H1 (cell line): ENCODE data around the gene ENTR1. TPM values are rescaled to one million over a fixed set of nuclear protein-coding genes. Genes with fewer than 3 reads are reported as not detected.

Experiments
- CTCF ChIA-PET: fragments of 300-600 bp; sonication (Branson Sonifier 250); formaldehyde crosslinking; loops from one replicate; lab custom pipeline; 2021; ENCODE audit not compliant: partially characterized antibody; lab: Charles Lee
- POLR2A ChIA-PET: fragments of 300-600 bp; sonication (Branson Sonifier 250); formaldehyde crosslinking; loops from one replicate; lab custom pipeline; 2021; ENCODE audit warnings: inconsistent platforms; ENCODE audit not compliant: partially characterized antibody; lab: Charles Lee
- DNase-seq, 2 experiments: peaks; one replicate each; pipeline versions ENCODE4 v3.0.0 to v3.0.0-alpha.2; 2010 to 2022; ENCODE audit warnings: low spot score in 2 of 2, low read depth in 1 of 2, mixed read lengths in 1 of 2
- FAIRE-seq: peaks from 2 replicates; lab custom pipeline; 2011; peaks lifted over from hg19 to GRCh38; lab: Jason Lieb, UNC
- H2AFZ ChIP-seq: 2 replicates; pipeline ENCODE4 v1.8.1; 2012; ENCODE audit warnings: low read length, inconsistent platforms
- H2AK5ac ChIP-seq: 2 replicates; pipeline ENCODE4 v1.6.1; 2013; ENCODE audit warnings: low read depth, low read length
- H2BK120ac ChIP-seq: replicated peaks from 2 replicates; pipeline ENCODE3; 2013; ENCODE audit warnings: low read depth, low read length, inconsistent platforms
- H2BK12ac ChIP-seq: 2 replicates; pipeline ENCODE4 v1.6.1; 2013; ENCODE audit warnings: low read depth, low read length
- H2BK15ac ChIP-seq: 2 replicates; pipeline ENCODE4 v1.6.1; 2013; ENCODE audit warnings: low read length
- H2BK20ac ChIP-seq: 2 replicates; pipeline ENCODE4 v1.6.1; 2013; ENCODE audit warnings: low read length
- H2BK5ac ChIP-seq: 2 replicates; pipeline ENCODE4 v1.6.1; 2013; ENCODE audit warnings: low read depth, low read length
- H3K14ac ChIP-seq: 2 replicates; pipeline ENCODE4 v1.6.1; 2013; ENCODE audit warnings: inconsistent platforms; ENCODE audit not compliant: insufficient read length
- H3K18ac ChIP-seq: 2 replicates; pipeline ENCODE4 v1.6.1; 2013; ENCODE audit warnings: low read length; ENCODE audit errors: extremely low read depth
- H3K23ac ChIP-seq: 2 replicates; pipeline ENCODE4 v1.6.1; 2013; ENCODE audit warnings: inconsistent platforms; ENCODE audit not compliant: insufficient read length
- H3K23me2 ChIP-seq: 2 replicates; pipeline ENCODE4 v1.6.1; 2013; ENCODE audit warnings: low read depth, low read length
- H3K27ac ChIP-seq: 2 replicates; pipeline ENCODE4 v1.6.1; 2011; ENCODE audit warnings: low read depth, low read length, inconsistent platforms
- H3K27me3 ChIP-seq, 4 experiments: replicated peaks in 1 of 4; 1 replicate in 1 of 4; 2 replicates in 3 of 4; pipeline versions ENCODE4 v1.6.1 to v1.8.1; 2011 to 2013; ENCODE audit warnings: low read length in 3 of 4, mild to moderate bottlenecking in 3 of 4, inconsistent platforms in 2 of 4, mixed read lengths in 2 of 4, moderate library complexity in 1 of 4; ENCODE audit not compliant: control insufficient read depth in 3 of 4, insufficient read depth in 3 of 4; ENCODE audit errors: extremely low read depth in 1 of 4
- H3K36me3 ChIP-seq, 4 experiments: 2 replicates each; pipeline versions ENCODE4 v1.6.1 to v1.8.1; 2011 to 2013; ENCODE audit warnings: mild to moderate bottlenecking in 4 of 4, low read length in 3 of 4, moderate library complexity in 2 of 4, control low read depth in 1 of 4, inconsistent platforms in 1 of 4; ENCODE audit not compliant: insufficient read depth in 4 of 4, control insufficient read depth in 2 of 4
- H3K4ac ChIP-seq: replicated peaks from 2 replicates; pipeline ENCODE3; 2013; ENCODE audit warnings: low read length, low read depth, mixed read lengths, inconsistent platforms; ENCODE audit not compliant: insufficient read length
- H3K4me1 ChIP-seq, 4 experiments: replicated peaks in 1 of 4; 1 replicate in 1 of 4; 2 replicates in 3 of 4; pipeline versions ENCODE4 v1.6.1 to v1.8.1; 2011 to 2013; ENCODE audit warnings: low read length in 3 of 4, inconsistent platforms in 2 of 4, mixed read lengths in 1 of 4; ENCODE audit not compliant: insufficient read depth in 4 of 4, control insufficient read depth in 3 of 4
- H3K4me2 ChIP-seq, 2 experiments: 2 replicates each; pipeline versions ENCODE4 v1.6.1 to v1.8.1; 2011 to 2013; ENCODE audit warnings: low read depth in 2 of 2, low read length in 2 of 2, control low read depth in 1 of 2, inconsistent platforms in 1 of 2, mild to moderate bottlenecking in 1 of 2; ENCODE audit not compliant: insufficient read depth in 1 of 2
- H3K4me3 ChIP-seq, 4 experiments: fragments of 200-600, 300-600 bp in 1 of 4; sonication (generic), shearing (Covaris generic), sonication (Bioruptor Twin) in 1 of 4; 2 replicates each; pipeline versions ENCODE4 v1.5.1 to v1.8.1; 2011 to 2016; ENCODE audit warnings: low read length in 4 of 4, low read depth in 3 of 4, control low read depth in 2 of 4, inconsistent platforms in 2 of 4, mild to moderate bottlenecking in 2 of 4, mixed read lengths in 1 of 4, moderate library complexity in 1 of 4; ENCODE audit not compliant: insufficient read depth in 2 of 4; ENCODE audit errors: extremely low read depth in 1 of 4
- H3K56ac ChIP-seq: replicated peaks from 2 replicates; pipeline ENCODE3; 2013; ENCODE audit warnings: low read depth, mild to moderate bottlenecking, mixed read lengths, low read length, inconsistent platforms; ENCODE audit not compliant: insufficient read length
- H3K79me1 ChIP-seq: 2 replicates; pipeline ENCODE4 v1.6.1; 2013; ENCODE audit warnings: low read depth, low read length, control low read depth
- H3K79me2 ChIP-seq, 2 experiments: 2 replicates each; pipeline versions ENCODE4 v1.6.1 to v1.8.1; 2012 to 2013; ENCODE audit warnings: low read length in 2 of 2, mild to moderate bottlenecking in 2 of 2, inconsistent platforms in 1 of 2; ENCODE audit not compliant: insufficient read depth in 2 of 2, control insufficient read depth in 1 of 2
- H3K9ac ChIP-seq, 4 experiments: replicated peaks in 1 of 4; 1 replicate in 1 of 4; 2 replicates in 3 of 4; pipeline versions ENCODE4 v1.6.1 to v1.8.1; 2011 to 2013; ENCODE audit warnings: low read depth in 3 of 4, low read length in 3 of 4, control low read depth in 2 of 4, mild to moderate bottlenecking in 2 of 4, moderate library complexity in 2 of 4, inconsistent platforms in 1 of 4; ENCODE audit errors: extremely low read depth in 1 of 4
- H3K9me3 ChIP-seq, 2 experiments: 2 replicates each; pipeline versions ENCODE4 v1.6.1 to v1.8.1; 2012 to 2013; ENCODE audit warnings: mild to moderate bottlenecking in 2 of 2, moderate library complexity in 2 of 2, control low read depth in 1 of 2, inconsistent platforms in 1 of 2, low read depth in 1 of 2, low read length in 1 of 2, mixed read lengths in 1 of 2; ENCODE audit not compliant: insufficient read depth in 2 of 2
- H4K20me1 ChIP-seq, 2 experiments: replicated peaks in 1 of 2; 2 replicates each; pipeline versions ENCODE3 to v1.8.1; 2011 to 2013; ENCODE audit warnings: inconsistent platforms in 2 of 2, low read length in 2 of 2, mild to moderate bottlenecking in 1 of 2; ENCODE audit not compliant: insufficient read depth in 2 of 2, control insufficient read depth in 1 of 2
- H4K5ac ChIP-seq: 2 replicates; pipeline ENCODE4 v1.6.1; 2013; ENCODE audit warnings: low read length, low read depth, mixed read lengths, inconsistent platforms; ENCODE audit not compliant: insufficient read length
- H4K8ac ChIP-seq: 2 replicates; pipeline ENCODE4 v1.8.0; 2013; ENCODE audit warnings: mild to moderate bottlenecking, moderate library complexity, low read length, inconsistent platforms; ENCODE audit not compliant: insufficient read depth; ENCODE audit errors: extremely low read depth
- H4K91ac ChIP-seq: replicated peaks from 2 replicates; pipeline ENCODE3; 2013; ENCODE audit warnings: low read length, mixed read lengths, inconsistent platforms; ENCODE audit not compliant: insufficient read length
- BRCA1 ChIP-seq: IDR thresholded peaks from 2 replicates; pipeline ENCODE4 v1.6.1; 2012; ENCODE audit warnings: low read depth, low read length, improper control_type of control experiment
- CHD2 ChIP-seq: IDR thresholded peaks from 2 replicates; pipeline ENCODE4 v1.6.1; 2012; ENCODE audit warnings: low read length, improper control_type of control experiment
- EGR1 ChIP-seq: IDR thresholded peaks from 2 replicates; pipeline ENCODE4 v1.6.1; 2011; ENCODE audit warnings: low read depth, low read length, borderline replicate concordance
- EP300 ChIP-seq, 2 experiments: IDR thresholded peaks; 1 replicate in 1 of 2; 2 replicates in 1 of 2; pipeline ENCODE4 v1.6.1; 2011 to 2012; ENCODE audit warnings: low read depth in 2 of 2, low read length in 2 of 2, mild to moderate bottlenecking in 2 of 2, borderline replicate concordance in 1 of 2, inconsistent platforms in 1 of 2, moderate library complexity in 1 of 2
- GABPA ChIP-seq: IDR thresholded peaks from 2 replicates; pipeline ENCODE4 v1.6.1; 2011; ENCODE audit warnings: mild to moderate bottlenecking, low read length, moderate library complexity, borderline replicate concordance; ENCODE audit not compliant: insufficient read depth
- GTF2F1 ChIP-seq: IDR thresholded peaks from 2 replicates; pipeline ENCODE4 v1.6.1; 2012; ENCODE audit warnings: low read depth, low read length, improper control_type of control experiment, borderline replicate concordance
- RNF2 ChIP-seq: fragments of 200-900, 300-1000 bp; sonication (generic); IDR thresholded peaks from 2 replicates; pipeline ENCODE4 v1.7.1; 2016; ENCODE audit warnings: borderline replicate concordance, low read depth, mild to moderate bottlenecking, antibody characterized with exemption, low read length; ENCODE audit not compliant: poor library complexity, severe bottlenecking; ENCODE audit errors: missing control alignments
- RXRA ChIP-seq: IDR thresholded peaks from 2 replicates; pipeline ENCODE4 v1.6.1; 2011; ENCODE audit warnings: low read depth, mild to moderate bottlenecking, low read length, moderate library complexity; ENCODE audit not compliant: insufficient read depth
- SP1 ChIP-seq: IDR thresholded peaks from 2 replicates; pipeline ENCODE4 v1.6.1; 2011; ENCODE audit warnings: low read depth, low read length
- SP4 ChIP-seq: IDR thresholded peaks from 2 replicates; pipeline ENCODE4 v1.6.1; 2012; ENCODE audit warnings: low read length, inconsistent platforms
- TAF1 ChIP-seq: IDR thresholded peaks from 2 replicates; pipeline ENCODE4 v1.6.1; 2011; ENCODE audit warnings: mild to moderate bottlenecking, low read depth, low read length
- WGBS, 2 experiments: shearing (Covaris generic) in 1 of 2; methylation state at CpG; one replicate each; pipeline versions ENCODE4 v1.1.6 to v1.1.7; 2013 to 2015; ENCODE audit warnings: low lambda C conversion rate in 2 of 2, mixed read lengths in 2 of 2, inconsistent platforms in 1 of 2, low coverage in 1 of 2, missing lambda C conversion rate in 1 of 2; ENCODE audit not compliant: insufficient replicate concordance in 2 of 2, insufficient coverage in 1 of 2, insufficient read length in 1 of 2; ENCODE audit errors: extremely low coverage in 1 of 2, missing lambda C conversion rate in 1 of 2; 5-methylcytosine and 5-hydroxymethylcytosine counted together
- polyA plus RNA-seq, 7 experiments: library from polyadenylated mRNA; depleted of rRNA in 3 of 7; stranded (reverse) in 5 of 7; unstranded in 2 of 7; fragments of >200 nt in 5 of 7; fragments of 200-250 nt in 2 of 7; gene quantifications; 1 replicate in 5 of 7; 2 replicates in 1 of 7; 4 replicates in 1 of 7; pipeline versions ENCODE4 v1.2.1 to v1.2.3, GENCODE V29; 2011 to 2013; ENCODE audit warnings: missing spikeins in 2 of 7, mixed read lengths in 2 of 7
- total RNA-seq: library from RNA; stranded (reverse); fragmentation: NEBNext Ultra II Directional; extraction: Animal tissue kit (Norgen Biotek cat#: 25700); gene quantifications from 2 replicates; pipeline ENCODE4 v1.2.1, GENCODE V29; 2021
- TF ChIP-seq, protein P1 (sequence below): IDR thresholded peaks from 2 replicates; pipeline ENCODE4 v1.6.1; 2011; ENCODE audit warnings: low read depth, mild to moderate bottlenecking, low read length; ENCODE audit not compliant: insufficient read depth
- TF ChIP-seq, protein P2 (sequence below): IDR thresholded peaks from 2 replicates; pipeline ENCODE4 v1.6.1; 2012; ENCODE audit warnings: inconsistent platforms

Gene ENTR1
- total and polyA plus RNA-seq, 2 of the 8 experiments (the other 6 are each of a cell fraction or from before 2014, with no cell fraction given): 65.2 to 102 TPM

DNA sequence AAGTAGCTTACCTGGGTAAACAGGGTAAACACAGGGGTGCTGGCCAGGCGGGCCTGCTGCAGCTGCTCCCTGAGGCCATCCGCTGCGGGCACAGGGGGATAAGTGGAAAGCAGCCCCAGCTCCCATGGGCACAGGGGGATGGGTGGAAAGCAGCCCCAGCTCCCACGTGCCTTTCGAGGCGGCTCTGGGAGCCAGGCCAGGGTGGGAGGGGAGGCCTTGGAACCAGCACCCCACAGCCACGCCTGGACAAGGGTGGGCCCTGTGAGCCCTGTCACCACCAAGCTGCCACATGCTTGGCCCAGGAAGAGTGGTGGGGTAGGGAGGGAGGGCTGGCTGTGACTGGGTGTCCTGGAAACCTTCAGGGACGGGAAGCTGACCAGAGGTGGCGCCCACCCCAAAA lies 29.1 kb downstream of the ENTR1 start:
- Histone ChIP-seq H3K27ac (no peak overlapping the region), H2BK20ac (no peak overlapping the region), H3K9me3 (no peaks in the 10 kb centered on the region), H2BK15ac (no peak overlapping the region), H2BK12ac (no peak overlapping the region), H3K56ac (no peak overlapping the region), H4K20me1 (peaks cover 2 to 12% of the 10 kb centered on the region in 2 experiments), H4K5ac (no peak overlapping the region), H3K36me3 (peaks cover 6 to 66% (median 34%) of the 10 kb centered on the region in 4 experiments; a peak in 7 of 8 replicates), H2AFZ (no peak overlapping the region), H2AK5ac (no peak overlapping the region), H4K8ac (no peak overlapping the region), H4K91ac (no peak overlapping the region), H3K9ac (no peak overlapping the region), H3K4me3 (no peak overlapping the region), H3K23me2 (no peaks in the 10 kb centered on the region), H3K18ac (no peak overlapping the region), H3K79me1 (no peaks in the 10 kb centered on the region; the same call in 1 of the 2 replicates), H3K27me3 (no peaks in the 10 kb centered on the region), H2BK120ac (no peak overlapping the region), H3K4me2 (no peak overlapping the region), H3K4ac (no peak overlapping the region), H3K14ac (no peak overlapping the region), H3K4me1 (no peaks in the 10 kb centered on the region), H3K23ac (no peak overlapping the region), H3K79me2 (no peaks in the 10 kb centered on the region), H2BK5ac (no peak overlapping the region)
- CTCF ChIA-PET: interaction anchor here (1.0 to 2.4 kb wide), 5 partner anchors 8 to 69 kb away, joined by 3 to 10 read pairs (median 3); partner anchors contain the start of gene DNLZ
- 93% methylated on average over 7 of the region's 9 CpGs; no CpG with 5 or more reads in 1 of the 2 experiments for WGBS, 2 experiments
- no peak for FAIRE-seq
- POLR2A ChIA-PET: interaction anchor here (1.0 to 14.0 kb wide), 11 partner anchors 8 to 58 kb away, joined by 3 to 139 read pairs (median 5); partner anchors contain the start of genes CARD9, DNLZ, INPP5E and SNAPC4
- DNase-seq: no peak
- TF ChIP-seq TAF1 (no peak), SP1 (no peak), RXRA (no peak), RNF2 (no peak), CHD2 (no peak), GABPA (no peak), EGR1 (no peak), BRCA1 (no peak), SP4 (no peak), GTF2F1 (no peak), EP300 (IDR thresholded peaks at IDR 0.05; ENCODE audit: borderline replicate concordance in 1 of 2, low read depth in 2 of 2, low read length in 2 of 2) (no peak)
- TF ChIP-seq, protein P1, sequence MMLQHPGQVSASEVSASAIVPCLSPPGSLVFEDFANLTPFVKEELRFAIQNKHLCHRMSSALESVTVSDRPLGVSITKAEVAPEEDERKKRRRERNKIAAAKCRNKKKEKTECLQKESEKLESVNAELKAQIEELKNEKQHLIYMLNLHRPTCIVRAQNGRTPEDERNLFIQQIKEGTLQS: no peak
- TF ChIP-seq, protein P2, sequence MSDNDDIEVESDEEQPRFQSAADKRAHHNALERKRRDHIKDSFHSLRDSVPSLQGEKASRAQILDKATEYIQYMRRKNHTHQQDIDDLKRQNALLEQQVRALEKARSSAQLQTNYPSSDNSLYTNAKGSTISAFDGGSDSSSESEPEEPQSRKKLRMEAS: no peak
